ENCODE data around the gene SRCAP.

- TF ChIP-seq POLR2A (IDR thresholded peaks at IDR 0.05) = no peak
- TF ChIP-seq, protein P1, sequence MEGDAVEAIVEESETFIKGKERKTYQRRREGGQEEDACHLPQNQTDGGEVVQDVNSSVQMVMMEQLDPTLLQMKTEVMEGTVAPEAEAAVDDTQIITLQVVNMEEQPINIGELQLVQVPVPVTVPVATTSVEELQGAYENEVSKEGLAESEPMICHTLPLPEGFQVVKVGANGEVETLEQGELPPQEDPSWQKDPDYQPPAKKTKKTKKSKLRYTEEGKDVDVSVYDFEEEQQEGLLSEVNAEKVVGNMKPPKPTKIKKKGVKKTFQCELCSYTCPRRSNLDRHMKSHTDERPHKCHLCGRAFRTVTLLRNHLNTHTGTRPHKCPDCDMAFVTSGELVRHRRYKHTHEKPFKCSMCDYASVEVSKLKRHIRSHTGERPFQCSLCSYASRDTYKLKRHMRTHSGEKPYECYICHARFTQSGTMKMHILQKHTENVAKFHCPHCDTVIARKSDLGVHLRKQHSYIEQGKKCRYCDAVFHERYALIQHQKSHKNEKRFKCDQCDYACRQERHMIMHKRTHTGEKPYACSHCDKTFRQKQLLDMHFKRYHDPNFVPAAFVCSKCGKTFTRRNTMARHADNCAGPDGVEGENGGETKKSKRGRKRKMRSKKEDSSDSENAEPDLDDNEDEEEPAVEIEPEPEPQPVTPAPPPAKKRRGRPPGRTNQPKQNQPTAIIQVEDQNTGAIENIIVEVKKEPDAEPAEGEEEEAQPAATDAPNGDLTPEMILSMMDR (IDR thresholded peaks at IDR 0.05) = no peak
These were observed 66.0 kb downstream of the SRCAP start for GRCh38 chr16:30764816-30765465.
